ENCODE measurements around the gene SPG7. TPM values are rescaled to one million over a fixed set of nuclear protein-coding genes. Genes with fewer than 3 reads are reported as not detected.

Gene SPG7
- total RNA-seq, 2 donors from 2014 or later = 214 to 333 TPM

DNA sequence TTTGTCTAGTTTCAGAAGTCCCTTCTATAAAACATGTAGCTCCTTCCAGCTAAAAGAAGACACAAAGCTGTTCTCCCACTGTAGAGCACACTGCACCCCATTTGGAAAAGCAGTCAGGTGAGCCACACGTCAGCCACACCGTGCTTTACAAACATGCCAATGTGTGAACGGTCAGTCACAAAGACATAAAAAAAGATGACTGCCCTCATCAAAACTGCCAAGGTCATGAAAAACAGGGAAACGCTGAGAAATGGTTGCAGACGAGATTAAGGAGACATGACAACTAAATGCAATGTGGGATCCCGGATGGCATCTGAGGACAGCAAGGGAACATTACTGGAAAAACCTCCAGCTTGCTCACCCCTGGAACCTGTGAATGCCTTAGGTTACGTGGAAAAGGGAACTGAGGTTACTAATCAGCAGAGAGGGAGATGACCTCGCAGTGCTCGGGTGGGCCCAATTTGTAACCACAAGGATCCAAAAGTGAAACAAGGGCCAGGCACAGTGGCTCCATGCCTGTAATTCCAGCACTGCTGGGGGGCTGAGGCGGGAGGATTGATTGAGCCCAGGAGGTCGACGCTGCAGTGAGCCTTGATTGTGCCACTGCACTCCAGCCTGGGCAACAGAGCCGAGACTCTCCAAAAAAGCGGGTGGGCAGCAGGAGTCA is 25.9 kb upstream of the SPG7 start:
- no peak overlapping the region for H3K4me3 ChIP-seq
- H3K9me3 ChIP-seq = no peaks in the 10 kb centered on the region
- TF ChIP-seq, protein P1, sequence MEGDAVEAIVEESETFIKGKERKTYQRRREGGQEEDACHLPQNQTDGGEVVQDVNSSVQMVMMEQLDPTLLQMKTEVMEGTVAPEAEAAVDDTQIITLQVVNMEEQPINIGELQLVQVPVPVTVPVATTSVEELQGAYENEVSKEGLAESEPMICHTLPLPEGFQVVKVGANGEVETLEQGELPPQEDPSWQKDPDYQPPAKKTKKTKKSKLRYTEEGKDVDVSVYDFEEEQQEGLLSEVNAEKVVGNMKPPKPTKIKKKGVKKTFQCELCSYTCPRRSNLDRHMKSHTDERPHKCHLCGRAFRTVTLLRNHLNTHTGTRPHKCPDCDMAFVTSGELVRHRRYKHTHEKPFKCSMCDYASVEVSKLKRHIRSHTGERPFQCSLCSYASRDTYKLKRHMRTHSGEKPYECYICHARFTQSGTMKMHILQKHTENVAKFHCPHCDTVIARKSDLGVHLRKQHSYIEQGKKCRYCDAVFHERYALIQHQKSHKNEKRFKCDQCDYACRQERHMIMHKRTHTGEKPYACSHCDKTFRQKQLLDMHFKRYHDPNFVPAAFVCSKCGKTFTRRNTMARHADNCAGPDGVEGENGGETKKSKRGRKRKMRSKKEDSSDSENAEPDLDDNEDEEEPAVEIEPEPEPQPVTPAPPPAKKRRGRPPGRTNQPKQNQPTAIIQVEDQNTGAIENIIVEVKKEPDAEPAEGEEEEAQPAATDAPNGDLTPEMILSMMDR (IDR thresholded peaks at IDR 0.05) = no peak
- no peak for DNase-seq (ENCODE audit: low spot score)
- no peak for ATAC-seq (ENCODE audit: insufficient number of reproducible peaks, low FRiP score, low read depth)
- H3K27ac ChIP-seq = no peak overlapping the region
- H3K36me3 ChIP-seq = no peaks in the 10 kb centered on the region
- H3K4me1 ChIP-seq (ENCODE audit: control insufficient read depth in 1 of 2, low read depth in 2 of 2) = peaks cover 31 to 81% of the 10 kb centered on the region in 2 donors
- no peaks in the 10 kb centered on the region for H3K27me3 ChIP-seq (replicated peaks; ENCODE audit: insufficient read depth)

DNA sequence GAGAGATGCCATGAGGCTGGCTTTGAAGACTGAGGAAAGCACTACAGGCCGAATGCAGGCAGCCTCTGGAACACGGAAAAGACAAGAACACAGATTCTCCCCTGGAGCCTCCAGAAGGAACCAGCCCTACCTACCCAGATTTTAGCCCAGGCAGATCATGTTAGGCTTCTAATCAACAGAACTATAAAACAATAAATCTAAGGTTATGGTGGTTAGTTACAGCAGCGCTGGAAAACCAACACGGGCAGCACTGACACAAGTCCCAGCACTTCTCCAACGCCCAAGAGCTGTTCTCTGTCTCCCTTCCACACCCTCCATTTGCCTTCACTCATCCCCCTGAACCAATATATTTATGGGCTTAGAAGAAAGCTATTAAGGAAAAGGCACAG is 25.4 kb upstream of the SPG7 start:
- H3K36me3 ChIP-seq = no peaks in the 10 kb centered on the region
- TF ChIP-seq, protein P1 (IDR thresholded peaks at IDR 0.05) = no peak
- no peak for ATAC-seq (ENCODE audit: insufficient number of reproducible peaks, low FRiP score, low read depth)
- H3K4me1 ChIP-seq (ENCODE audit: control insufficient read depth in 1 of 2, low read depth in 2 of 2) = peaks cover 35 to 80% of the 10 kb centered on the region in 2 donors
- DNase-seq (ENCODE audit: low spot score) = no peak
- no peak overlapping the region for H3K4me3 ChIP-seq
- no peaks in the 10 kb centered on the region for H3K27me3 ChIP-seq (replicated peaks; ENCODE audit: insufficient read depth)
- no peaks in the 10 kb centered on the region for H3K9me3 ChIP-seq
- no peak overlapping the region for H3K27ac ChIP-seq

DNA sequence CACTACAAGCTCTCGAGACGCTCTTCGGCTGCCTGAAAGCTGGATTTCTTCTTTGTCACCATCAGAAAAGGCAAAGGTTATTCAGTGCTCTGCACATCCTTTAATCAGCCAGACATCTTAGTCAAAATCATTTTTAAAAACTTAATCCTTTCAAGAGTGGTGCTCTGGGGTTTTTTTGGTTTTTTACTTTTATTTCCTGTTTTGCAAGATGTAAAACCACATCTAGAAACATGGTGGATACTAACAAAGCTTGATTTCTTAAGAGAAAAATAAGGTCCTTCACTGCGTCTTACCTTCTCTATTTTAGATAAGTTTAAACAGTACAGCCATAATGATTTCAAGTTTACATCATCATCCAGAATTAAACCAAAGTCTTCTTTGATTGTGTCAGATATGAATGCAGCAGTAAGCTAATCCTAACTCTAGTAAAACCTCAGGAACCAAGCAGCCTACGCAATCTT is 24.1 kb upstream of the SPG7 start:
- Histone ChIP-seq H3K27me3 (replicated peaks; ENCODE audit: insufficient read depth) (no peaks in the 10 kb centered on the region), H3K4me1 (ENCODE audit: control insufficient read depth in 1 of 2, low read depth in 2 of 2) (peaks cover 46 to 81% of the 10 kb centered on the region in 2 donors), H3K36me3 (no peaks in the 10 kb centered on the region), H3K27ac (no peak overlapping the region), H3K9me3 (no peaks in the 10 kb centered on the region), H3K4me3 (no peak overlapping the region)
- no peak for DNase-seq (ENCODE audit: low spot score)
- TF ChIP-seq, protein P1 (IDR thresholded peaks at IDR 0.05) = no peak
- ATAC-seq (ENCODE audit: insufficient number of reproducible peaks, low FRiP score, low read depth) = no peak

DNA sequence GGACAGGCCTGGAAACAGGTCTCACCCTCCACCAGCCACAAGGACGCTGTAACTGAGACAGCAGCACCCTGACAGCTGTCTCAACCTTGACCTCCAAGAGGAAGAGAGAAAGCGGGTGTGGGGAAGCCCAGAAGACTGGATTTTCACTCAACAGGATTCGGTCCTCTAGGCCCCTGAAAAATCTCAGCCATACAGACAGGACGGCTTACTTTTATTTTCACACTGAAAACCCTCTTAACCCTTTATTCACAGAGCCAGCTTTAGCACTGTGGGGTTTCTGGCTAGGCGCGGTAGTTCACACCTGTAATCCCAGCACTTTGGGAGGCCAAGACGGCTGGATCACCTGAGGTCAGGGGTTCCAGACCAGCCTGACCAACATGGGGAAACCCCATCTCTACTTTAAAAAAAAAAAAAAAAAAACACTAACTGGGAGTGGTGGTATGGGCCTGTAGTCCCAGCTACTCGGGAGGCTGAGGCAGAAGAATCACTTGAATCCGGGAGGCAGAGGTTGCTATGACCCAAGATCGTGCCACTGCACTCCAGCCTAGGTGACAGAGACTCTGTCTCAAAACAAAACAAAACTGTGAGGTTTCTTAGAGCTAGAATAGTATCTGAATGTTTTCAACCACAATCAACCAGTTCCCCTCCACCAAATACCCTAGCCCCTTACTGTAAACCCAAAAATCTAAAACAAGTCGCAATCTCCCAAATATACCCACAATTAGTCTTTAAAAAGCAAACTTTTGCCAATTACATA is 23.1 kb upstream of the SPG7 start:
- TF ChIP-seq, protein P1 (IDR thresholded peaks at IDR 0.05) = no peak
- ATAC-seq (ENCODE audit: insufficient number of reproducible peaks, low FRiP score, low read depth) = no peak
- Histone ChIP-seq H3K9me3 (no peaks in the 10 kb centered on the region), H3K4me1 (ENCODE audit: control insufficient read depth in 1 of 2, low read depth in 2 of 2) (peaks cover 46 to 73% of the 10 kb centered on the region in 2 donors), H3K27me3 (replicated peaks; ENCODE audit: insufficient read depth) (no peaks in the 10 kb centered on the region), H3K27ac (no peak overlapping the region), H3K4me3 (no peak overlapping the region), H3K36me3 (no peaks in the 10 kb centered on the region)
- DNase-seq (ENCODE audit: low spot score) = no peak

DNA sequence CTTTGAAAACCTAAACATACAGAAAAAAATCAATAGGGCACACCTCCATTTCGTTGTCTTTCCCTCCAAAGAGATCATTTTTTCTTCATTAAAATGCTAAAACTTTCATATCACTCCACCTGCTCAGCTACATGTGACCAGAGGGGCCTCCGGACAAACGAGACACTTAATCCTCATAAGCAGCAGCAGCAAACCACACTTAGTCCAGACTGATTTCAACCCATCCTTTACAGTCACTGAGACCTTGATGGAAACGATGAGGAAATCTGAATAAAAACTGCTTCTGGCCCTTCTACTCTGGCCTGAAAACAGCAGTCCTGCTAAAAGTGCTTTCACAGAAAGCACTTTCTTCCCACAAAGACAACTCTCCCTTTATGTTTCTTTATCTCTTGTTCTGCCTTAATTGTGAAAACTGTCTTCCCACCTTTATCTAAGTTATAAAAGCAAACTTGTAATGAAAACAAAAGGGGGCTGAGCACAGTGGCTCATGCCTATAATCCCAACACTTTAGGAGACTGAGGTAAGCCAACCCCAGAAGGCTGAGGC is 22.4 kb upstream of the SPG7 start:
- Histone ChIP-seq H3K4me3 (no peak overlapping the region), H3K4me1 (ENCODE audit: control insufficient read depth in 1 of 2, low read depth in 2 of 2) (peaks cover 46 to 73% of the 10 kb centered on the region in 2 donors), H3K9me3 (no peaks in the 10 kb centered on the region), H3K36me3 (no peaks in the 10 kb centered on the region), H3K27me3 (replicated peaks; ENCODE audit: insufficient read depth) (no peaks in the 10 kb centered on the region), H3K27ac (no peak overlapping the region)
- TF ChIP-seq, protein P1 (IDR thresholded peaks at IDR 0.05) = no peak
- ATAC-seq (ENCODE audit: insufficient number of reproducible peaks, low FRiP score, low read depth) (no peak), DNase-seq (ENCODE audit: low spot score) (no peak)
